Endothelial cell (in vitro differentiated cells): ENCODE measurements around the gene CES3. TPM values are rescaled to one million over a fixed set of nuclear protein-coding genes. Genes with fewer than 3 reads are reported as not detected.
A peak's percentile ranks its signal among the peaks of the same experiment; 100 is the strongest.

Experiments used
- DNase-seq: peaks from one replicate; pipeline ENCODE4 v3.0.0; 2021; ENCODE audit warnings: low spot score
- H3K27ac Mint-ChIP-seq: one replicate; pipeline ENCODE4 v1.8.0; 2021; ENCODE audit warnings: mixed read lengths, inconsistent platforms; ENCODE audit not compliant: unreplicated experiment
- H3K27me3 Mint-ChIP-seq: one replicate; pipeline ENCODE4 v1.8.0; 2021; ENCODE audit warnings: mild to moderate bottlenecking, moderate library complexity, mixed read lengths, inconsistent platforms; ENCODE audit not compliant: unreplicated experiment
- H3K36me3 Mint-ChIP-seq: one replicate; pipeline ENCODE4 v1.8.0; 2021; ENCODE audit warnings: mild to moderate bottlenecking, low read depth, mixed read lengths, inconsistent platforms; ENCODE audit not compliant: unreplicated experiment
- H3K4me1 Mint-ChIP-seq: one replicate; pipeline ENCODE4 v1.8.0; 2021; ENCODE audit warnings: mild to moderate bottlenecking, mixed read lengths, inconsistent platforms; ENCODE audit not compliant: unreplicated experiment
- H3K4me3 Mint-ChIP-seq: one replicate; pipeline ENCODE4 v1.8.0; 2021; ENCODE audit warnings: mild to moderate bottlenecking, mixed read lengths, inconsistent platforms; ENCODE audit not compliant: unreplicated experiment
- H3K9me3 Mint-ChIP-seq: one replicate; pipeline ENCODE4 v1.8.0; 2021; ENCODE audit warnings: mixed read lengths, inconsistent platforms; ENCODE audit not compliant: unreplicated experiment
- CTCF ChIP-seq: fragments of 200-600 bp; sonication (generic); IDR thresholded peaks from one replicate; pipeline ENCODE4 v1.5.0; 2021; ENCODE audit warnings: antibody characterized with exemption; ENCODE audit not compliant: unreplicated experiment
- total RNA-seq: library from RNA; stranded (reverse); fragmentation: NEBNext Ultra II Directional; extraction: Animal tissue kit (Norgen Biotek cat#: 25700); gene quantifications from one replicate; pipeline ENCODE4 v1.2.1, GENCODE V29; 2021; ENCODE audit not compliant: unreplicated experiment

The CES3 gene
- total RNA-seq, 1 donor from 2014 or later = 2.5 TPM

GRCh38 chr16:67016681-67017420 is 55.8 kb downstream of the CES3 start:
- Mint-ChIP-seq H3K27ac (no peak overlapping the region), H3K36me3 (no peaks in the 10 kb centered on the region), H3K4me1 (peaks cover 8% of the 10 kb centered on the region), H3K9me3 (no peaks in the 10 kb centered on the region), H3K4me3 (no peak overlapping the region), H3K27me3 (peaks cover 12% of the 10 kb centered on the region)
- no peak for TF ChIP-seq CTCF
- DNase-seq = no peak

- Mint-ChIP-seq H3K27ac (no peak overlapping the region), H3K4me1 (peaks cover 9% of the 10 kb centered on the region), H3K4me3 (no peak overlapping the region), H3K9me3 (no peaks in the 10 kb centered on the region), H3K27me3 (peaks cover 10% of the 10 kb centered on the region), H3K36me3 (no peaks in the 10 kb centered on the region)
- no peak for DNase-seq
- no peak for TF ChIP-seq CTCF
Measured at GRCh38 chr16:67017421-67017750, 56.3 kb downstream of the CES3 start.

DNA sequence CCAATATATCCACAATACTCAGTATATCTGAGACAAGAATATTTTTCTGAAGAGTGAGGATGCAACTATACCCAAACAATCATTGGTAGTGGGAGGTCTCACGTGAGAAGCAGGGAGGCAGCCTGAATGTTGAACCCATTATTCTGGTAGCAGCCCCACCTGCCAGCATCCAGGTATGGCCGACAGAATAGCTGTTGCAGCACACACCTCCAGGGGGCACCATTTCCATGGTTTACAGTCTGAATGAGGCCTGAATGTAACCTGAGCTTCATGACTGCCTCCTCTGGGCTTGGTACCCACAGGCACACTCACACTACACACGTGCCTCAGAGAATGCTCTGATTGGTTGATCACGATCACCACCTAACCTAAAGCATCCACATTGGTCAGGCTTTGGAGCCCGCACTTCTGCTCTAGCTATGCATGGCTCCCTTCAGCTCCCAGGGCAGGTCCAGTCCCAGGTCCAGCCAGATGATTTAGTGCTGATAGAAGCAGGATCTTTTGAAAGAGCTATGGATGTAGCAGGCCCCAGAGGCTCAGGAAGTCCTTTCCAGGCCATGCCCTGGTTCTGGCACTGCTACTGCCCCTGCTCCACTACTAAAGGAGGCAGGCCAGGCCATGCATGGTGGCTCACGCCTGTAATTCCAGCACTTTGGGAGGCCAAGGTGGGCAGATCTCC is 56.9 kb downstream of the CES3 start:
- Mint-ChIP-seq H3K27ac (no peak overlapping the region), H3K9me3 (no peaks in the 10 kb centered on the region), H3K4me1 (peaks cover 15% of the 10 kb centered on the region), H3K36me3 (no peaks in the 10 kb centered on the region), H3K27me3 (peaks cover 10% of the 10 kb centered on the region), H3K4me3 (no peak overlapping the region)
- DNase-seq = peak; percentile 79
- peak; percentile 86 for TF ChIP-seq CTCF

- no peaks in the 10 kb centered on the region for H3K36me3 Mint-ChIP-seq
- H3K9me3 Mint-ChIP-seq = no peaks in the 10 kb centered on the region
- H3K4me3 Mint-ChIP-seq = no peak overlapping the region
- no peak for DNase-seq
- peaks cover 16% of the 10 kb centered on the region for H3K4me1 Mint-ChIP-seq
- H3K27me3 Mint-ChIP-seq = peaks cover 8% of the 10 kb centered on the region
- TF ChIP-seq CTCF = no peak
- no peak overlapping the region for H3K27ac Mint-ChIP-seq
Measured at GRCh38 chr16:67019171-67019570, 58.1 kb downstream of the CES3 start.

- Mint-ChIP-seq H3K4me3 (no peak overlapping the region), H3K27me3 (no peaks in the 10 kb centered on the region), H3K4me1 (peaks cover 16% of the 10 kb centered on the region), H3K27ac (no peak overlapping the region), H3K36me3 (no peaks in the 10 kb centered on the region), H3K9me3 (no peaks in the 10 kb centered on the region)
- DNase-seq = no peak
- TF ChIP-seq CTCF = no peak
Measured at GRCh38 chr16:67021321-67021720, 60.3 kb downstream of the CES3 start.
